HepG2 (cell line): Measurements from ENCODE around the gene CDK2. TPM values are rescaled to one million over a fixed set of nuclear protein-coding genes. Genes with fewer than 3 reads are reported as not detected.

Experiments
- ARID3A ChIP-seq: IDR thresholded peaks from 2 replicates; pipeline ENCODE4 v1.6.1; 2012; ENCODE audit warnings: low read depth, low read length, improper control_type of control experiment
- ETV5 ChIP-seq: IDR thresholded peaks from 2 replicates; pipeline ENCODE4 v1.6.1; 2018; ENCODE audit warnings: missing biosample characterization, missing genetic modification reagents, inconsistent platforms, borderline replicate concordance
- MTF2 ChIP-seq: sonication (generic); formaldehyde crosslinking; IDR thresholded peaks from 2 replicates; pipeline ENCODE4 v1.5.0; 2020; ENCODE audit warnings: missing genetic modification reagents, borderline replicate concordance
- NFATC3 ChIP-seq: sonication (generic); formaldehyde crosslinking; IDR thresholded peaks from 2 replicates; pipeline ENCODE4 v1.5.1; 2020; ENCODE audit warnings: mild to moderate bottlenecking, missing genetic modification reagents
- POGZ ChIP-seq: sonication (generic); formaldehyde crosslinking; IDR thresholded peaks from 2 replicates; pipeline ENCODE4 v1.4.0; 2020; ENCODE audit warnings: mild to moderate bottlenecking, missing genetic modification reagents
- RAD51 ChIP-seq: fragments of 450-650 bp; IDR thresholded peaks from 2 replicates; pipeline ENCODE4 v1.6.1; 2016; ENCODE audit warnings: borderline replicate concordance
- SP1 ChIP-seq, 2 experiments: fragments of 450-650 bp in 1 of 2; sonication (generic) in 1 of 2; formaldehyde crosslinking in 1 of 2; IDR thresholded peaks; 2 replicates each; pipeline versions ENCODE4 v1.4.0 to v1.6.1; 2016 to 2020; ENCODE audit warnings: missing genetic modification reagents in 1 of 2
- ZBTB34 ChIP-seq: sonication (generic); formaldehyde crosslinking; IDR thresholded peaks from 2 replicates; pipeline ENCODE4 v1.8.0; 2022; ENCODE audit warnings: mild to moderate bottlenecking, missing genetic modification reagents
- ZBTB38 ChIP-seq: sonication (generic); formaldehyde crosslinking; IDR thresholded peaks from 2 replicates; pipeline ENCODE4 v1.5.1; 2020; ENCODE audit warnings: mild to moderate bottlenecking, missing genetic modification reagents
- ZFAT ChIP-seq: sonication (generic); formaldehyde crosslinking; conservative IDR thresholded peaks from 2 replicates; pipeline ENCODE4 v1.8.1; 2023; ENCODE audit warnings: missing genetic modification reagents, inconsistent platforms
- ZFP90 ChIP-seq: sonication (generic); formaldehyde crosslinking; IDR thresholded peaks from 2 replicates; pipeline ENCODE4 v1.8.0; 2022; ENCODE audit warnings: missing genetic modification reagents, mild to moderate bottlenecking, inconsistent platforms, borderline replicate concordance
- ZFP91 ChIP-seq: sonication (generic); formaldehyde crosslinking; IDR thresholded peaks from 2 replicates; pipeline ENCODE4 v1.9.0; 2022; ENCODE audit warnings: missing genetic modification reagents, mild to moderate bottlenecking, borderline replicate concordance
- ZNF343 ChIP-seq: sonication (generic); formaldehyde crosslinking; IDR thresholded peaks from 2 replicates; pipeline ENCODE4 v1.4.0; 2020; ENCODE audit warnings: mild to moderate bottlenecking, missing genetic modification reagents
- ZSCAN30 ChIP-seq: sonication (generic); formaldehyde crosslinking; IDR thresholded peaks from 2 replicates; pipeline ENCODE4 v1.5.0; 2020; ENCODE audit warnings: mild to moderate bottlenecking, missing genetic modification reagents
- polyA plus RNA-seq, 8 experiments: library from polyadenylated mRNA; depleted of rRNA in 3 of 8; stranded (reverse) in 7 of 8; unstranded in 1 of 8; fragments of >200 nt; fragmentation: Illumina TruSeq in 4 of 8; extraction: Trizol in 4 of 8; gene quantifications; 2 replicates each; pipeline versions ENCODE4 v1.2.1 to v1.2.3, GENCODE V29; 2011 to 2016; ENCODE audit warnings: low read depth in 4 of 8, missing spikeins in 1 of 8, mixed read lengths in 1 of 8; ENCODE audit not compliant: insufficient read depth in 1 of 8
- total RNA-seq, 5 experiments: library from RNA; depleted of rRNA; stranded (reverse); fragments of >200 nt; fragmentation: Illumina TruSeq; extraction: Trizol; gene quantifications; 2 replicates each; pipeline ENCODE4 v1.2.3, GENCODE V29; 2016; ENCODE audit warnings: low read depth in 1 of 5
- TF ChIP-seq, protein P1 (sequence below): sonication (generic); formaldehyde crosslinking; IDR thresholded peaks from 2 replicates; pipeline ENCODE4 v1.8.1; 2022; ENCODE audit warnings: low read depth, mild to moderate bottlenecking, missing genetic modification reagents
- TF ChIP-seq, protein P2 (sequence below): sonication (generic); formaldehyde crosslinking; IDR thresholded peaks from 2 replicates; pipeline ENCODE4 v1.5.1; 2020; ENCODE audit warnings: missing genetic modification reagents, mild to moderate bottlenecking, borderline replicate concordance
- TF ChIP-seq, protein P3 (sequence below): sonication (generic); formaldehyde crosslinking; IDR thresholded peaks from 2 replicates; pipeline ENCODE4 v1.5.1; 2020; ENCODE audit warnings: mild to moderate bottlenecking, moderate library complexity, missing genetic modification reagents

Gene CDK2
- total and polyA plus RNA-seq, 2 of the 13 experiments (the other 11 are each of a cell fraction or from before 2014, with no cell fraction given), result 47.5 to 52.6 TPM

DNA sequence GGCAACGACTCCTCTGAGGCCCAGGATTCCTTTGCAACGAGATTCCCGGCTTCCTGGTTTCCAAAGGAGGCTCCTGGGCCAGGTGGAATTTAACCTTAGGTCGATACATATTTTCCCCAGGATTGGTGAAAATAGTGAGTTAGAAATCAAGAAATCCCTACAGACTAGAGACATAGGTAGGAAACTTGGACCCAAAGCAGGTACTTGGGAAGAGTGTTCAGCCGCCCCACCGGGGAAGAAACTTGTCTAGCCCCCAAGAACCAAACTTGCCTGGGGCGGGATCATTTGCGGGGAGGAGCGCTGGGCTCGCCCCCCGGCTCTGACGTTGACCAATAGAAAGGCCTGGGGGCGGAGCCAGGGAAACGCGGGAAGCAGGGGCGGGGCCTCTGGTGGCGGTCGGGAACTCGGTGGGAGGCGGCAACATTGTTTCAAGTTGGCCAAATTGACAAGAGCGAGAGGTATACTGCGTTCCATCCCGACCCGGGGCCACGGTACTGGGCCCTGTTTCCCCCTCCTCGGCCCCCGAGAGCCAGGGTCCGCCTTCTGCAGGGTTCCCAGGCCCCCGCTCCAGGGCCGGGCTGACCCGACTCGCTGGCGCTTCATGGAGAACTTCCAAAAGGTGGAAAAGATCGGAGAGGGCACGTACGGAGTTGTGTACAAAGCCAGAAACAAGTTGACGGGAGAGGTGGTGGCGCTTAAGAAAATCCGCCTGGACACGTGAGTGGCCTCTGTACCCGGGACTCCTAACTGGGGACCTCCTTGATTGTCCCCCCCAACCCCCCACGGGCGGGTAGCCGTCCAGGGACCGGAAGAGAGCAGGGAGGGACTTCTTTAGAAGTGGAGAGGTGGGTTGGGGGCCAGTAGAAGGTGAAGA lies at the start of gene CDK2 (continued):
- no peak for TF ChIP-seq RAD51
- no peak for TF ChIP-seq SP1 (IDR thresholded peaks at IDR 0.05)
- peak; percentile 88 for TF ChIP-seq SP1 (CRISPR knock-in tag; IDR thresholded peaks at IDR 0.05)
- no peak for TF ChIP-seq ZFAT (CRISPR knock-in tag)
- TF ChIP-seq POGZ (CRISPR knock-in tag), result peak; percentile 23; the same call in 1 of the 2 replicates
- TF ChIP-seq NFATC3 (CRISPR knock-in tag), result no peak
- no peak for TF ChIP-seq ZBTB38 (CRISPR knock-in tag)
- TF ChIP-seq, protein P1, sequence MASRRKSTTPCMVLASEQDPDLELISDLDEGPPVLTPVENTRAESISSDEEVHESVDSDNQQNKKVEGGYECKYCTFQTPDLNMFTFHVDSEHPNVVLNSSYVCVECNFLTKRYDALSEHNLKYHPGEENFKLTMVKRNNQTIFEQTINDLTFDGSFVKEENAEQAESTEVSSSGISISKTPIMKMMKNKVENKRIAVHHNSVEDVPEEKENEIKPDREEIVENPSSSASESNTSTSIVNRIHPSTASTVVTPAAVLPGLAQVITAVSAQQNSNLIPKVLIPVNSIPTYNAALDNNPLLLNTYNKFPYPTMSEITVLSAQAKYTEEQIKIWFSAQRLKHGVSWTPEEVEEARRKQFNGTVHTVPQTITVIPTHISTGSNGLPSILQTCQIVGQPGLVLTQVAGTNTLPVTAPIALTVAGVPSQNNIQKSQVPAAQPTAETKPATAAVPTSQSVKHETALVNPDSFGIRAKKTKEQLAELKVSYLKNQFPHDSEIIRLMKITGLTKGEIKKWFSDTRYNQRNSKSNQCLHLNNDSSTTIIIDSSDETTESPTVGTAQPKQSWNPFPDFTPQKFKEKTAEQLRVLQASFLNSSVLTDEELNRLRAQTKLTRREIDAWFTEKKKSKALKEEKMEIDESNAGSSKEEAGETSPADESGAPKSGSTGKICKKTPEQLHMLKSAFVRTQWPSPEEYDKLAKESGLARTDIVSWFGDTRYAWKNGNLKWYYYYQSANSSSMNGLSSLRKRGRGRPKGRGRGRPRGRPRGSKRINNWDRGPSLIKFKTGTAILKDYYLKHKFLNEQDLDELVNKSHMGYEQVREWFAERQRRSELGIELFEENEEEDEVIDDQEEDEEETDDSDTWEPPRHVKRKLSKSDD (CRISPR knock-in tag), result no peak
- no peak; the same call in 1 of the 2 replicates for TF ChIP-seq ZFP91 (CRISPR knock-in tag)
- no peak for TF ChIP-seq ZSCAN30 (CRISPR knock-in tag)
- TF ChIP-seq, protein P2, sequence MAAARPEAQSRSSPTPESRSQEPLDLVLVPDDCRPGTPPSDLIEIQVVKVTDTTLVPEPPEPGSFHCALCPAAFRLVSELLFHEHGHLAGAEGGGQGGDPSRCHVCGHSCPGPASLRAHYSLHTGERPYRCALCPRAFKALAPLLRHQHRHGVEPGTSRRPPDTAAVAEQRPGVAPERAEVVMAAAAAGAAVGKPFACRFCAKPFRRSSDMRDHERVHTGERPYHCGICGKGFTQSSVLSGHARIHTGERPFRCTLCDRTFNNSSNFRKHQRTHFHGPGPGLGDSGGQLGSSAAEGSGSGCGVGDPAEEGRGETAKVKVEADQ (CRISPR knock-in tag), result peak; percentile 37; the same call in 1 of the 2 replicates
- no peak for TF ChIP-seq ARID3A
- no peak for TF ChIP-seq ZBTB34 (CRISPR knock-in tag)
- TF ChIP-seq ETV5 (CRISPR knock-in tag), result no peak; the same call in 1 of the 2 replicates
- TF ChIP-seq ZNF343, result peak; percentile 51; the same call in 1 of the 2 replicates
- TF ChIP-seq MTF2, result no peak
- TF ChIP-seq, protein P3, sequence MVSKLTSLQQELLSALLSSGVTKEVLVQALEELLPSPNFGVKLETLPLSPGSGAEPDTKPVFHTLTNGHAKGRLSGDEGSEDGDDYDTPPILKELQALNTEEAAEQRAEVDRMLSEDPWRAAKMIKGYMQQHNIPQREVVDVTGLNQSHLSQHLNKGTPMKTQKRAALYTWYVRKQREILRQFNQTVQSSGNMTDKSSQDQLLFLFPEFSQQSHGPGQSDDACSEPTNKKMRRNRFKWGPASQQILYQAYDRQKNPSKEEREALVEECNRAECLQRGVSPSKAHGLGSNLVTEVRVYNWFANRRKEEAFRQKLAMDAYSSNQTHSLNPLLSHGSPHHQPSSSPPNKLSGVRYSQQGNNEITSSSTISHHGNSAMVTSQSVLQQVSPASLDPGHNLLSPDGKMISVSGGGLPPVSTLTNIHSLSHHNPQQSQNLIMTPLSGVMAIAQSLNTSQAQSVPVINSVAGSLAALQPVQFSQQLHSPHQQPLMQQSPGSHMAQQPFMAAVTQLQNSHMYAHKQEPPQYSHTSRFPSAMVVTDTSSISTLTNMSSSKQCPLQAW, result no peak
- no peak for TF ChIP-seq ZFP90 (CRISPR knock-in tag)
